ENCODE data around the gene SLC22A5.

Gene SLC22A5

GRCh38 chr5:132327252-132327955, 42.1 kb upstream of the SLC22A5 start:
- TF ChIP-seq FOXM1 (IDR thresholded peaks at IDR 0.05; ENCODE audit: borderline replicate concordance, low read depth) (no peak), REST (IDR thresholded peaks at IDR 0.05; ENCODE audit: low read depth) (no peak), CEBPB (IDR thresholded peaks at IDR 0.05) (no peak), RAD21 (IDR thresholded peaks at IDR 0.05; ENCODE audit: low read depth) (no peak), TCF12 (IDR thresholded peaks at IDR 0.05; ENCODE audit: low read depth) (no peak), CREB1 (IDR thresholded peaks at IDR 0.05; ENCODE audit: low read depth) (no peak), NFIC (IDR thresholded peaks at IDR 0.05) (no peak), TEAD4 (IDR thresholded peaks at IDR 0.05) (no peak), YY1 (IDR thresholded peaks at IDR 0.05; ENCODE audit: low read depth) (no peak), TAF1 (IDR thresholded peaks at IDR 0.05; ENCODE audit: low read depth) (no peak), EGR1 (IDR thresholded peaks at IDR 0.05) (no peak), EP300 (IDR thresholded peaks at IDR 0.05; ENCODE audit: borderline replicate concordance) (no peak), USF1 (IDR thresholded peaks at IDR 0.05) (no peak), MAX (IDR thresholded peaks at IDR 0.05) (no peak), ZBTB7A (IDR thresholded peaks at IDR 0.05; ENCODE audit: low read depth) (no peak)

- TF ChIP-seq MAX (IDR thresholded peaks at IDR 0.05) (no peak), RAD21 (IDR thresholded peaks at IDR 0.05; ENCODE audit: low read depth) (no peak), EP300 (IDR thresholded peaks at IDR 0.05; ENCODE audit: borderline replicate concordance) (no peak), TAF1 (IDR thresholded peaks at IDR 0.05; ENCODE audit: low read depth) (no peak), EGR1 (IDR thresholded peaks at IDR 0.05) (no peak), FOXM1 (IDR thresholded peaks at IDR 0.05; ENCODE audit: borderline replicate concordance, low read depth) (no peak), YY1 (IDR thresholded peaks at IDR 0.05; ENCODE audit: low read depth) (no peak), USF1 (IDR thresholded peaks at IDR 0.05) (no peak), NFIC (IDR thresholded peaks at IDR 0.05) (no peak), CEBPB (IDR thresholded peaks at IDR 0.05) (no peak), TCF12 (IDR thresholded peaks at IDR 0.05; ENCODE audit: low read depth) (no peak), ZBTB7A (IDR thresholded peaks at IDR 0.05; ENCODE audit: low read depth) (no peak), REST (IDR thresholded peaks at IDR 0.05; ENCODE audit: low read depth) (no peak)
These were observed 34.7 kb upstream of the SLC22A5 start for GRCh38 chr5:132334812-132335211.

- no peak for TF ChIP-seq FOXM1 (IDR thresholded peaks at IDR 0.05; ENCODE audit: borderline replicate concordance, low read depth)
These were observed 34.1 kb upstream of the SLC22A5 start for GRCh38 chr5:132335402-132335801.

GRCh38 chr5:132339502-132339901, 30.0 kb upstream of the SLC22A5 start:
- no peak for TF ChIP-seq CEBPB (IDR thresholded peaks at IDR 0.05)
- no peak for TF ChIP-seq REST (IDR thresholded peaks at IDR 0.05; ENCODE audit: low read depth)
- TF ChIP-seq NFIC (IDR thresholded peaks at IDR 0.05): no peak
- TF ChIP-seq FOXM1 (IDR thresholded peaks at IDR 0.05; ENCODE audit: borderline replicate concordance, low read depth): no peak
- no peak for TF ChIP-seq CREB1 (IDR thresholded peaks at IDR 0.05; ENCODE audit: low read depth)
- no peak for TF ChIP-seq TAF1 (IDR thresholded peaks at IDR 0.05; ENCODE audit: low read depth)
- TF ChIP-seq EP300 (IDR thresholded peaks at IDR 0.05; ENCODE audit: borderline replicate concordance): no peak
- no peak for TF ChIP-seq USF1 (IDR thresholded peaks at IDR 0.05)
- no peak for TF ChIP-seq RAD21 (IDR thresholded peaks at IDR 0.05; ENCODE audit: low read depth)
- TF ChIP-seq ZBTB7A (IDR thresholded peaks at IDR 0.05; ENCODE audit: low read depth): no peak
- TF ChIP-seq EGR1 (IDR thresholded peaks at IDR 0.05): no peak
- TF ChIP-seq TEAD4 (IDR thresholded peaks at IDR 0.05): no peak
- TF ChIP-seq YY1 (IDR thresholded peaks at IDR 0.05; ENCODE audit: low read depth): no peak
- no peak for TF ChIP-seq MAX (IDR thresholded peaks at IDR 0.05)
- no peak for TF ChIP-seq TCF12 (IDR thresholded peaks at IDR 0.05; ENCODE audit: low read depth)
